T47D (cell line): ENCODE results near the gene PNPLA7.
"Not testable (repeated sequence)": the region's sequence is repeated elsewhere in the genome, so short reads cannot be mapped to it uniquely, and the experiment has no call there.

Source experiments
- DNase-seq, 2 experiments: peaks; one replicate each; pipeline versions ENCODE4 v3.0.0 to v3.0.0-alpha.2; 2011 to 2012; ENCODE audit warnings: low read depth in 1 of 2, low spot score in 1 of 2
- JUND ChIP-seq: IDR thresholded peaks from 2 replicates; pipeline ENCODE4 v1.6.1; 2012; ENCODE audit warnings: low read depth
- in situ Hi-C: cut with HindIII; loops from 2 replicates; pipeline ENCODE4 v1.10.0; 2016; ENCODE audit warnings: low sequenced_read_pairs, low pct_unique_long_range_greater_than_20kb

PNPLA7 gene

GRCh38 chr9:137582286-137582860 lies 32.2 kb upstream of the PNPLA7 start:
- in situ Hi-C loops = no loop called here
- no peak for TF ChIP-seq JUND
- peak; percentile 40 to 69 for DNase-seq

- TF ChIP-seq JUND = no peak
- DNase-seq = no peak
These were observed 31.4 kb upstream of the PNPLA7 start for GRCh38 chr9:137581361-137582285.

GRCh38 chr9:137580954-137581322 lies 30.7 kb upstream of the PNPLA7 start:
- DNase-seq = no peak
- in situ Hi-C loops = no loop called here
- TF ChIP-seq JUND = no peak

More at GRCh38 chr9:137581361-137582285, 31.4 kb upstream of the PNPLA7 start:
- in situ Hi-C loops = no loop called here

GRCh38 chr9:137580209-137580953 lies 30.2 kb upstream of the PNPLA7 start:
- in situ Hi-C loops = no loop called here
- DNase-seq = no peak
- no peak for TF ChIP-seq JUND

GRCh38 chr9:137579259-137579604 lies 29.0 kb upstream of the PNPLA7 start:
- in situ Hi-C loops = no loop called here
- DNase-seq = no peak
- TF ChIP-seq JUND = no peak

- no peak for TF ChIP-seq JUND
- DNase-seq = peak; percentile 96 to 97
- in situ Hi-C loops = no loop called here
These were observed 28.5 kb upstream of the PNPLA7 start, which contains the start of gene DPH7 for GRCh38 chr9:137578518-137579258. TSS of gene DPH7 (minus strand) at chr9:137578925. CDS start at chr9:137578777, 148 bp downstream.

- in situ Hi-C loops = no loop called here
- DNase-seq = peak in 1 of 2 experiments; percentile 46
- TF ChIP-seq JUND = no peak
These were observed 25.7 kb upstream of the PNPLA7 start for GRCh38 chr9:137575716-137576411.

- no peak for TF ChIP-seq JUND
- DNase-seq = no peak
- in situ Hi-C loops = no loop called here
These were observed 25.1 kb upstream of the PNPLA7 start for GRCh38 chr9:137575364-137575715.

- in situ Hi-C loops = no loop called here
- DNase-seq = no peak
- no peak for TF ChIP-seq JUND
These were observed 24.0 kb upstream of the PNPLA7 start for GRCh38 chr9:137574192-137574591.

- TF ChIP-seq JUND = no peak
- in situ Hi-C loops = no loop called here
- no peak for DNase-seq
These were observed 20.4 kb upstream of the PNPLA7 start for GRCh38 chr9:137570566-137570965.

GRCh38 chr9:137569609-137570203 lies 19.5 kb upstream of the PNPLA7 start:
- in situ Hi-C loops = no loop called here
- TF ChIP-seq JUND = no peak
- DNase-seq = no peak

GRCh38 chr9:137568445-137568844 lies 18.2 kb upstream of the PNPLA7 start:
- in situ Hi-C loops, DNase-seq: not testable (repeated sequence)
